ENCODE measurements around the gene PAX5.

The PAX5 gene

GRCh38 chr9:36868586-36869282 lies 165.3 kb downstream of the PAX5 start:
- peak overlapping the region; percentile 65 for H3K27ac ChIP-seq
- TF ChIP-seq ZFX (IDR thresholded peaks at IDR 0.05; ENCODE audit: borderline replicate concordance) (no peak), CTCF (IDR thresholded peaks at IDR 0.05) (no peak)

- TF ChIP-seq ZFX (IDR thresholded peaks at IDR 0.05; ENCODE audit: borderline replicate concordance) (no peak), CTCF (IDR thresholded peaks at IDR 0.05) (no peak; the same call in 1 of the 2 replicates)
- peak overlapping the region; percentile 65 for H3K27ac ChIP-seq
Measured at GRCh38 chr9:36867672-36868471, 166.2 kb downstream of the PAX5 start.

- TF ChIP-seq ZFX (IDR thresholded peaks at IDR 0.05; ENCODE audit: borderline replicate concordance): no peak
- TF ChIP-seq CTCF (IDR thresholded peaks at IDR 0.05): no peak
- H3K27ac ChIP-seq: peak overlapping the region; percentile 65
Measured at GRCh38 chr9:36867241-36867640, 166.8 kb downstream of the PAX5 start.

- H3K27ac ChIP-seq: peak overlapping the region; percentile 65; the same call in 1 of the 2 replicates
- TF ChIP-seq ZFX (IDR thresholded peaks at IDR 0.05; ENCODE audit: borderline replicate concordance): no peak
- peak; percentile 70 for TF ChIP-seq CTCF (IDR thresholded peaks at IDR 0.05)
Measured at GRCh38 chr9:36866840-36867239, 167.2 kb downstream of the PAX5 start.

- TF ChIP-seq CTCF (IDR thresholded peaks at IDR 0.05) (no peak), ZFX (IDR thresholded peaks at IDR 0.05; ENCODE audit: borderline replicate concordance) (no peak)
Measured at GRCh38 chr9:36865731-36866635, 168.1 kb downstream of the PAX5 start.

GRCh38 chr9:36864491-36865410 lies 169.3 kb downstream of the PAX5 start:
- TF ChIP-seq ZFX (IDR thresholded peaks at IDR 0.05; ENCODE audit: borderline replicate concordance) (no peak), CTCF (IDR thresholded peaks at IDR 0.05) (no peak)
- no peak overlapping the region for H3K27ac ChIP-seq

More at GRCh38 chr9:36865731-36866635, 168.1 kb downstream of the PAX5 start:
- no peak overlapping the region for H3K27ac ChIP-seq
